Body of pancreas (tissue), 4 donors: ENCODE measurements around the gene SEMA3E. TPM values are rescaled to one million over a fixed set of nuclear protein-coding genes. Genes with fewer than 3 reads are reported as not detected.

Source experiments
- ATAC-seq: fragments of 150-250 bp; one replicate; pipeline ENCODE4 v1.9.1; 2016
- DNase-seq, 4 donors: peaks; one replicate each; pipeline ENCODE4 v3.0.0-alpha.2; 2019
- H3K27ac ChIP-seq, 4 donors: fragments of 200-600 bp; sonication (generic); 1 replicate in 3 of 4; 2 replicates in 1 of 4; pipeline versions ENCODE4 v1.5.1 to v1.6.1; 2016 to 2019; ENCODE audit warnings: mild to moderate bottlenecking in 1 of 4, mixed read lengths in 1 of 4, moderate library complexity in 1 of 4
- H3K27me3 ChIP-seq, 2 donors: fragments of 200-600 bp; sonication (generic); one replicate each; pipeline ENCODE4 v1.6.0; 2016; ENCODE audit warnings: mild to moderate bottlenecking in 1 of 2
- H3K36me3 ChIP-seq, 2 donors: fragments of 200-600 bp; sonication (generic); replicated peaks in 1 of 2; 2 replicates each; pipeline ENCODE4 v1.5.1; 2016; ENCODE audit warnings: low read depth in 2 of 2; ENCODE audit not compliant: insufficient read depth in 1 of 2
- H3K4me1 ChIP-seq: fragments of 200-600 bp; sonication (generic); one replicate; pipeline ENCODE4 v1.6.0; 2016
- H3K4me3 ChIP-seq, 2 donors: fragments of 200-600 bp; sonication (generic); 1 replicate in 1 of 2; 2 replicates in 1 of 2; pipeline ENCODE4 v1.5.1; 2016 to 2019
- H3K9me3 ChIP-seq, 3 donors: fragments of 200-600 bp; sonication (generic); 1 replicate in 2 of 3; 2 replicates in 1 of 3; pipeline ENCODE4 v1.5.1; 2016
- CTCF ChIP-seq, 7 experiments: fragments of 450-650 bp in 4 of 7; fragments of 200-600 bp in 3 of 7; sonication (generic) in 3 of 7; IDR thresholded peaks; one replicate each; pipeline ENCODE4 v1.5.1; 2016 to 2019; ENCODE audit warnings: antibody characterized with exemption in 7 of 7
- POLR2A ChIP-seq, 3 donors: fragments of 450-650 bp; IDR thresholded peaks; one replicate each; pipeline ENCODE4 v1.6.1; 2016; ENCODE audit warnings: antibody characterized with exemption in 3 of 3, mild to moderate bottlenecking in 2 of 3
- WGBS, 2 donors: methylation state at CpG; one replicate each; pipeline ENCODE4 v1.1.5; 2017; 5-methylcytosine and 5-hydroxymethylcytosine counted together
- intact Hi-C: fragments of 100-400 bp; cut with DNase I; formaldehyde crosslinking; loops from one replicate; pipeline ENCODE4 v1.15.1; 2023
- total RNA-seq, 2 donors: library from RNA; depleted of rRNA; stranded (reverse); fragments of >200 nt; gene quantifications; one replicate each; pipeline ENCODE4 v1.1.0, GENCODE V29; 2016

The SEMA3E gene
- total RNA-seq, 2 donors from 2014 or later = under 0.01 to 20.5 TPM

DNA sequence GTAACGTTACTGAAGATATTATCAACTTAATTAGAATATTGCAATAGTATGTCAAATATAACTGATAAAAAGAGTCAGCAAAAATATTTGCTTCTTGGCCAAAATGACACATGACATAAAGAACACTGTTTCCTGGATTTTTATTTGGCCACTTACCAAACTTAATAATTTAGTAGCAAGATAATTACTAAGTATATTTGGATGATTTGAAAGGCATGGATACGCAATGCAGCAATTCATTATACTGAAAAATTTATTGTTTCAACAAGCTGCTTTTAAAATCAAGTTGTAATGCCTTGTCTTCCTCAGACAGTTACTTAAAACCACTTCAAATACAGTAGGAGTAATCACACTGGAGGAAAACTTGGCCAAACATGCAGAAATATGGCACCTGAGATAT, 234.0 kb downstream of the SEMA3E start:
- Histone ChIP-seq H3K36me3 (no peaks in the 10 kb centered on the region), H3K4me3 (no peak overlapping the region), H3K4me1 (no peaks in the 10 kb centered on the region), H3K9me3 (no peaks in the 10 kb centered on the region), H3K27me3 (no peaks in the 10 kb centered on the region), H3K27ac (no peak overlapping the region)
- intact Hi-C loops = no loop called here
- no peak for ATAC-seq
- 4 to 9% methylated on average over 2 of the region's 2 CpGs for WGBS, 2 donors
- no peak for DNase-seq
- no peak for TF ChIP-seq POLR2A (IDR thresholded peaks at IDR 0.05)
- TF ChIP-seq CTCF (IDR thresholded peaks at IDR 0.05) = no peak

DNA sequence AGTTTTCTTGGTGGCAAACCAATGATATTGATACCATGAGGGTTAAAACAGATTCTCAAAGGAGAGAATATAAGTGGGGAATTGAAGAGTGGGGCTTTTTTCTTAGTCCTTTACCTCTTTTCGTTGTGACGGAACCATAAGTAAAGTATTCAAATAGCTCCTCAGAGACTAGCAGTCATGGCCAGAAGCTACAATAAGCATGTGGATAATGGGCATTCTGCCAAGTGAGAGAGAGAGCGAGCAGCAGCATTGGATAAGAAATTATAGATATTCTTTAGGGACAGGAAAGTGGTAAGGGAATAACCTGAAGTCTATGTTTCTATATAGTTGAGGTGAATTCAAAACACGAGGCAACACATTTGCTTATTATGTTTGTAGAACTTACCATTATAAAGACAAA, 235.1 kb downstream of the SEMA3E start:
- intact Hi-C loops = no loop called here
- no peaks in the 10 kb centered on the region for H3K36me3 ChIP-seq
- H3K27me3 ChIP-seq = no peaks in the 10 kb centered on the region
- H3K4me3 ChIP-seq = no peak overlapping the region
- ATAC-seq (no peak), DNase-seq (peak in 3 of 4 donors; percentile 8 to 31 (median 20))
- no peaks in the 10 kb centered on the region for H3K9me3 ChIP-seq
- WGBS, 2 donors = 14% methylated on average over 4 of the region's 4 CpGs
- TF ChIP-seq CTCF (IDR thresholded peaks at IDR 0.05) (no peak), POLR2A (IDR thresholded peaks at IDR 0.05) (no peak)
- no peak overlapping the region for H3K27ac ChIP-seq
- no peaks in the 10 kb centered on the region for H3K4me1 ChIP-seq

- Histone ChIP-seq H3K4me3 (no peak overlapping the region), H3K27ac (no peak overlapping the region), H3K36me3 (no peaks in the 10 kb centered on the region), H3K9me3 (no peaks in the 10 kb centered on the region), H3K4me1 (no peaks in the 10 kb centered on the region), H3K27me3 (no peaks in the 10 kb centered on the region)
- intact Hi-C loops = no loop called here
- TF ChIP-seq POLR2A (IDR thresholded peaks at IDR 0.05) (no peak), CTCF (IDR thresholded peaks at IDR 0.05) (no peak)
- ATAC-seq (no peak), DNase-seq (no peak)
- 76 to 88% methylated on average over 2 of the region's 2 CpGs for WGBS, 2 donors
These were observed 235.5 kb downstream of the SEMA3E start for GRCh38 chr7:83413424-83413823.

DNA sequence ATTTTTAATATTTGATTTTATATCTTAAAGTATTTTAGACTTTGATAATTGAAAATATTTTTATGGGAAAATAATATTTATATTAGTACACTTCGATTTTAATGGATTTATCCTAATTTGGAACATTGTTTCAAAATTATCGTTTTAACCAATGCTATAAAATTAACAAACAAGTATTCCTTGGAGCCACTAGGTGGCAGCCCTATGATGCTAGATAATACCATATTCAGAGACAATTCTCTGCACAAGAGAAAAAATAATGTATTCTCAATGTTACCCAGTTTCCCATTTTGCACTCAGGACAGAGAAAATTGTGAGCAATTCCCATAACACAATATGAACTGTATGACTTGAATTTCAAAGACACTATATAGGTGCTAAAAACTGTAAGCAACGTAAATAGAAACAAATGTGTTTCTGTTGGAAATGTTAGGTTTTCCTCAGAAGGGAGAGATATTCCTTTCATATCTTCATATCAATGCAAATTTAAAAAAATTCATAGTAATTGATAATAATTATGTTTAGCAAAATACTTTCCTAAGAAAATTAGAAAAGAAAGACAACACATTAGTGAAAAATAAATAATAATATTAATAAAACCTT, 237.8 kb downstream of the SEMA3E start:
- TF ChIP-seq POLR2A (IDR thresholded peaks at IDR 0.05) = no peak
- TF ChIP-seq CTCF (IDR thresholded peaks at IDR 0.05) = peak; percentile 42 to 78 (median 62)
- H3K4me3 ChIP-seq = no peak overlapping the region
- H3K27ac ChIP-seq = no peak overlapping the region
- no peaks in the 10 kb centered on the region for H3K4me1 ChIP-seq
- ATAC-seq (no peak), DNase-seq (peak; percentile 16 to 50 (median 44))
- no peaks in the 10 kb centered on the region for H3K36me3 ChIP-seq
- intact Hi-C loops = no loop called here
- H3K27me3 ChIP-seq = no peaks in the 10 kb centered on the region
- 26 to 28% methylated on average over 3 of the region's 3 CpGs for WGBS, 2 donors
- no peaks in the 10 kb centered on the region for H3K9me3 ChIP-seq

DNA sequence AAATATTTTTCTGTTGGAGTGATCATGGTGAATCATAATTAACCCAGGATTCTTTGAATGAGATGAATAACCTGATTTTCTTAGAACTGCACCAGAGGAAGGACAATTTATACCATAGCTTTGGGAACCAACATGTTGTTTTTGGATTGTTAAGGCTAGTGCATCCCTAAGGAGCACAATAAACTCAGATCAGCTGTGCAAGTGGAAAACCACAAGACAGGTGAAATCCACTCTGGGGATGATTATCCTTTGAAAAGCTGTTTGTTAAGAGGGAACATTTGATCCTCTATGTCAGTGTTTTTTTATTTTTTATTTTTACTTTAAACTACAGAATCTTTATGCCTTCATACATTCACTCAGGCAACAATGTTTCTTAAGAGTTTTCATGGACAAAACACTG, 254.2 kb downstream of the SEMA3E start:
- Histone ChIP-seq H3K9me3 (no peaks in the 10 kb centered on the region), H3K27ac (no peak overlapping the region), H3K4me1 (no peaks in the 10 kb centered on the region), H3K27me3 (no peaks in the 10 kb centered on the region), H3K36me3 (no peaks in the 10 kb centered on the region), H3K4me3 (no peak overlapping the region)
- DNase-seq (no peak), ATAC-seq (no peak)
- intact Hi-C loops = no loop called here
- no peak for TF ChIP-seq POLR2A (IDR thresholded peaks at IDR 0.05)
- TF ChIP-seq CTCF (IDR thresholded peaks at IDR 0.05) = no peak
